Measurements from ENCODE around the gene KCNIP2.

The KCNIP2 gene

GRCh38 chr10:101851411-101852116 is 8.0 kb upstream of the KCNIP2 start:
- in situ Hi-C loops (cut with MboI; ENCODE audit: low sequenced_read_pairs), result no loop called here

- in situ Hi-C loops (cut with MboI; ENCODE audit: low sequenced_read_pairs), result no loop called here
Measured at GRCh38 chr10:101850749-101851148, 7.1 kb upstream of the KCNIP2 start.

- in situ Hi-C loops (cut with MboI; ENCODE audit: low sequenced_read_pairs), result no loop called here
Measured at GRCh38 chr10:101848894-101849351, 5.3 kb upstream of the KCNIP2 start.

GRCh38 chr10:101848408-101848807 is 4.8 kb upstream of the KCNIP2 start:
- in situ Hi-C loops (cut with MboI; ENCODE audit: low sequenced_read_pairs), result no loop called here

- in situ Hi-C loops (cut with MboI; ENCODE audit: low sequenced_read_pairs), result no loop called here
Measured at GRCh38 chr10:101845893-101846292, 2.3 kb upstream of the KCNIP2 start.

GRCh38 chr10:101841826-101842225 is 1.8 kb downstream of the KCNIP2 start:
- in situ Hi-C loops (cut with MboI; ENCODE audit: low sequenced_read_pairs), result no loop called here

- in situ Hi-C loops (cut with MboI; ENCODE audit: low sequenced_read_pairs), result no loop called here
Measured at GRCh38 chr10:101840741-101841453, 2.7 kb downstream of the KCNIP2 start.

GRCh38 chr10:101840102-101840684 is 3.4 kb downstream of the KCNIP2 start:
- in situ Hi-C loops (cut with MboI; ENCODE audit: low sequenced_read_pairs), result no loop called here

GRCh38 chr10:101839416-101840063 is 4.1 kb downstream of the KCNIP2 start:
- in situ Hi-C loops (cut with MboI; ENCODE audit: low sequenced_read_pairs), result no loop called here

GRCh38 chr10:101839002-101839401 is 4.6 kb downstream of the KCNIP2 start:
- in situ Hi-C loops (cut with MboI; ENCODE audit: low sequenced_read_pairs), result no loop called here

- in situ Hi-C loops (cut with MboI; ENCODE audit: low sequenced_read_pairs), result no loop called here
Measured at GRCh38 chr10:101838416-101838970, 5.1 kb downstream of the KCNIP2 start.

- in situ Hi-C loops (cut with MboI; ENCODE audit: low sequenced_read_pairs), result no loop called here
Measured at GRCh38 chr10:101837748-101838147, 5.9 kb downstream of the KCNIP2 start.

GRCh38 chr10:101835362-101835761 is 8.2 kb downstream of the KCNIP2 start:
- in situ Hi-C loops (cut with MboI; ENCODE audit: low sequenced_read_pairs), result no loop called here

GRCh38 chr10:101834341-101834740 is 9.3 kb downstream of the KCNIP2 start:
- in situ Hi-C loops (cut with MboI; ENCODE audit: low sequenced_read_pairs), result no loop called here

GRCh38 chr10:101833466-101833865 is 10.1 kb downstream of the KCNIP2 start:
- in situ Hi-C loops (cut with MboI; ENCODE audit: low sequenced_read_pairs), result no loop called here

GRCh38 chr10:101832325-101832771 is 11.3 kb downstream of the KCNIP2 start:
- in situ Hi-C loops (cut with MboI; ENCODE audit: low sequenced_read_pairs), result no loop called here

GRCh38 chr10:101831169-101831811 is 12.3 kb downstream of the KCNIP2 start:
- in situ Hi-C loops (cut with MboI; ENCODE audit: low sequenced_read_pairs), result no loop called here

- in situ Hi-C loops (cut with MboI; ENCODE audit: low sequenced_read_pairs), result no loop called here
Measured at GRCh38 chr10:101830322-101831168, 13.1 kb downstream of the KCNIP2 start.

- in situ Hi-C loops (cut with MboI; ENCODE audit: low sequenced_read_pairs), result no loop called here
Measured at GRCh38 chr10:101829561-101830315, 13.9 kb downstream of the KCNIP2 start.

Data from HL-60/S4 treated with phorbol 12-myristate 13-acetate at 8.2 ng/mL for 4 days and 3 days (cell line).